NK-92 (cell line): ENCODE results near the gene ROPN1B.
"Not testable (repeated sequence)": the region's sequence is repeated elsewhere in the genome, so short reads cannot be mapped to it uniquely, and the experiment has no call there.

ENCODE experiments used
- DNase-seq: peaks from one replicate; lab custom pipeline; 2025; ENCODE audit not compliant: unreplicated experiment; lab: John Stamatoyannopoulos, UW

The ROPN1B gene

DNA sequence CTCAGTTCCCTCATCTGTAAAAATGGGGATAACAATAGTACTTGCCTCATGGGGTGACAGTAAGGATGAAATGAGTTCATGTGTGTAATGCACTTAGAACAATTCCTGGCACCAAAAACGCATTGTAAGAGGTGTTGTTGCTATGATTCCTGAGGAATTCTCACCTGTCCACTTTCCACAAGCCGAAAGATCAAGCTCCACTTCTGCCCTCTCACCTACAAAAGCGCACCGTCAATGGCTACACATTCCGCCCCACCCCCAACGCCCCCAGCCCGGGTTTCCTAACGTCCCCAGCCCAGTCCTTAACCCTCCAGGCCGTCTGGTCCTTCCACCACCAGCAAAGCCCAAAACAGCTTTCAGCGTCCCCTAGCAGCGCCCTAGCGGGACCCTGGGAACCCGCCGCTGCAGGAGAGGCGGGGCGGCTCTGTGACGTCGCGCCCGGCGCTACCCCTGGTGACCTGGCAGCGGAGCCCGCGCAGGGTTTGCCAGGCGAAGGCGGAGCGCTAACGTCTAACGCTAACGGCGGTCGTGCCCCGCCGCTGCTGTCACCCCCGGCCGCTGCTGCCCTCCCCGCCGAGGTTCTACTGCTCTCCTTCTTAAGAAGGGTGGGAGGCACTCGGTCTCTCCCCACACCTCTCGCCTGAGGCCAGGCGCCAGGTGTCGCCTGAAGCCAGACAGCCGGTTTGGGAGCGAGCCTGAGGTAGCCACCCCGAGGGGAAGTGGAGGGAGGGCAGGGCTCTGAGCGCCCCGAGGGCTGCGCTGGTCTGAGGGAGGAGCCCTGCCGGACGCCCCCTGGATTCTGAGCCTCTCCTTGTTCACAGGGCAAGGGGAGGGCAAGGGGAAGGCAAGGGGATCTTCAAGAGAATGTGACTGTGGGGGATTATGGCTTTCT lies at the start of gene ROPN1B:
TSS of gene ROPN1B (plus strand) at position 478 of the 892 bp plus-strand sequence. CDS start 2,877 bp downstream, outside the sequence.
- DNase-seq: not testable (repeated sequence)

- not testable (repeated sequence) for DNase-seq
These were observed 48.8 kb upstream of the ROPN1B start for GRCh38 chr3:125920191-125920590.

- not testable (repeated sequence) for DNase-seq
These were observed 48.2 kb upstream of the ROPN1B start for GRCh38 chr3:125920751-125921279.

- DNase-seq: not testable (repeated sequence)
These were observed 47.3 kb upstream of the ROPN1B start for GRCh38 chr3:125921712-125922111.

- not testable (repeated sequence) for DNase-seq
These were observed 45.5 kb upstream of the ROPN1B start for GRCh38 chr3:125923324-125924115.

DNA sequence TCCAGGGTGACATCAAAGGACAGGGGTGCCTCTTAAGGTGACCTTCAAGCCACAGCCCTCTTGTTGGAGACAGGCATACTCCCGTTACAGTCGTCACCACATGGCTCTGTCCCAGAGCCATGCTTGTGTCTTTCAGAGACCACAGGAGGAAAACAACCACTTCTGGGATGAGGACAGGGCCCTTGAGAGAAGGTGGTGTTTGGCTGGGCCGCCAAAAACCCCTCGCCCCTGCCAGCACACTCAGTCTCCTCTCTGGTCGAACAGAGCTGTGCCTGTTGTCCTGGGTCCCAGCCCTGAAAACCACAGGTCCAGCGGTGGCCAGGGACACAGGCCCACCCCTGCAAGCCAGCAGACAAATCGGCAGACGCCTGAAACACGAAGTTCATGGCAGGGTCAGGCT lies 44.7 kb upstream of the ROPN1B start:
- DNase-seq: not testable (repeated sequence)

DNA sequence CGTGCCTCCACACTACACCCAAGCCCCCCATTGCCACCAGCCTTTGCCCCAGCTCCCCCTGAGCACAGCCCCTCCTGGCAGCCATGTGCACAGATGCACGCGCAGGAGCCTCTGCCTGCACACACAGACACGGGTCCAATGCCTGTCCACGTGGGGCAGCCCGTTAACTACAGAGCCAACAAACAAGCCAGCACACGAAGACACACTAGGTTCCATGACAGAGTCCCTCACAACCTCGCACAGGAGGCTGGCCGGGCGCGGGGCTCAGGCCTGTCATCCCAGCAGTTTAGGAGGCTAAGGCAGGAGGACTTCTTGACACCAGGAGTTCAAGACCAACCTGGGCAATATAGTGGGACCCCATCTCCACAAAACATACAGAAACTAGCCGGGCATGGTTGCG lies 43.3 kb upstream of the ROPN1B start:
- not testable (repeated sequence) for DNase-seq

DNA sequence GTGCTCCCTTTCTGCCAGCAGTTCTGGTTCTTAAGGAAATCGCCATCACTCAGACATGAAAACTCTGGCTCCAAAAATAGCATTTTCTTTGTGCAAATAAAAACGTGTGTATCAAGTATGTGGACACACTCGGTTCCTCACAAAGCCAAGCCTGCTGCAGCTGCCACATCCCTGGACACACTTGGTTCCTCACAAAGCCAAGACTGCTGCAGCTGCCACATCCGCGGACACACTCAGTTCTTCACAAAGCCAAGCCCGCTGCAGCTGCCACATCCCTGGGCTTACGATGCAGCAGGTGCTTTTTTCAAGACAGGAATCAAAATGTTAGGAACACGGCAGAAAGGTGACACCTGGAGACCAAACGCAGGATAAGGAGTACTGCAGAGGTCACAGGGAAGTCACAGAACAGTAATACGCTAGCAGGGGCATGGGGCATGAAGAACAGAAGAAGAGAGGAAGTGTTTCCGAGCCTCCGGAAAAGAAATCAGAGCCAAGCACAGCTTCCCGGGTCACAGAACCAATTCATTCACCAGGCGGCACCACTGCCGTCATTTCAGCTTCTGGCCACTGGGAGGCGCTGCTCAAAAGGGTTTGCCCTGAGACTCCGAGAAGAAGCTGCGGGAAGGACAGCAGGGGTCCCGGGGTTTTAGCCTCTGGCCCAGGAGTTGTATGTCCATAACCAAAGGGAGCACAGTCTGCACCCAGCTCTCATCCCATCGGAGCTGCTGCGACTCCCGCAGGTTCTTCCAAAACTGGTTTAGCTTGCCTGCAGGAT lies 40.0 kb upstream of the ROPN1B start:
- not testable (repeated sequence) for DNase-seq

GRCh38 chr3:125929765-125930164 lies 39.2 kb upstream of the ROPN1B start:
- not testable (repeated sequence) for DNase-seq

- not testable (repeated sequence) for DNase-seq
These were observed 37.6 kb upstream of the ROPN1B start for GRCh38 chr3:125931355-125931880.

DNA sequence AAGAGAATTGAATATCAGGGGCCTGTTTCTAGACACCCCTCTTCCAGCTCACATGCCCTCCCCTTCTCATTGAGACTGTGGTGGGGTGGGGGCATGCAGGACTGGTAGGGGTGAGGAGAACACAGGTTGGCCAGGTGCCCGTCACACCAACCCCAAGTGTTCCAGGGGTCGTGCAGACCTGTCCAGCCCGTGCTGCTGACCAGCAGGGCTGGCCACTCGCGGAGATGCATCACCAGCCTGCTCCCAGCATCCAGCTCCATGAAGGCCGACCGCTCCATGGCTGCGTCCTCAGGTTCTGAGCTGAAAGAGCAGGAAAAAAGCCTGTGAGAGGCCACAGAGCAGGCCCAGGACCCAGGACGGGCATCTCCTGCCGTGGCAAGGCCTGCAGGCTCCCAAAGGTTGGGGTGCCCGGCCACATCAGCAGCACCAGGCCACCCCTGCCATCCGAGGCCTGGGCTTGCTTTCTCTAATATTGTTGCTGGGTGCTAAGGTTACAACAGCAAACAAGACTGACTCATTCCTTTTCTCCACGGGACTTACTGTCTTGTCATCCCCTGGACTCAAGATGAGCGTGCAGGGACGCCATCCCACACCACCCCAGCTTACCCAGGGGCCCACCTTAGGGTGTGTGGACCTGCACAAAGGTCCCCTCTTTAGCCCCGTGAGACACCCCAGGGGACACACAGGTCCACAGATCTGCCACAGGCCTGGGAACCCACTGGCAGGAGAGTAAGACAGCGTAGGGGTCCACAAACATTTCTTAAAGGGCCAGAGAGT lies 35.4 kb upstream of the ROPN1B start:
- not testable (repeated sequence) for DNase-seq

DNA sequence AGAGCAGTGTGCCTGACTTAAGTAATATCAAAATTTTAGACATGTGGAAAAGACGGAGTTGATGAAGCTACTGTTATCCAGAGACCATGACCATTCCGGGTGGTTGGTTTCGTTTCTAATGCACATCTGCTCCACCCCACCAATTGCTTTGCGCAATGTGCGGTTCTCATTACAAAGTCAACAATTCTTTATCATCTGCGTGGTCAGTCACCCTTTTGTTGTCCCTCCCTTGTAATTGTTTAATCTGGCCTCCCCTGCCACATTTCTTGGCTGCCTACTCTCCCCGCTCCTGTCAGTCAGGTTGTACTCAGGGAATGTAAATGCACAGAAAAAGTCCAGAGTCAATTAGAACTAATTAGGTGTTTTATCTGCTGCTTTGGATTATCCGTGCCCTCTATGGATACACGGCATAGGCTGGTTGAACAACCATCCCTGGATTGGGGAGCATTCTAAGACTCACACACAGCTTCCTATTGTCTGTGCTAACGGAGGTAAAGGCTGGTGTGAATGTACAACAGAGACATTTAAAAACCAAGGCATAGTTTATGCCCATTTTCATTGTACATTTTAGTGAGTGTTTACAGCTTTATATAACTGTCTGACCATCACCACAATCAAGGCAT lies 33.6 kb upstream of the ROPN1B start:
- DNase-seq: not testable (repeated sequence)

DNA sequence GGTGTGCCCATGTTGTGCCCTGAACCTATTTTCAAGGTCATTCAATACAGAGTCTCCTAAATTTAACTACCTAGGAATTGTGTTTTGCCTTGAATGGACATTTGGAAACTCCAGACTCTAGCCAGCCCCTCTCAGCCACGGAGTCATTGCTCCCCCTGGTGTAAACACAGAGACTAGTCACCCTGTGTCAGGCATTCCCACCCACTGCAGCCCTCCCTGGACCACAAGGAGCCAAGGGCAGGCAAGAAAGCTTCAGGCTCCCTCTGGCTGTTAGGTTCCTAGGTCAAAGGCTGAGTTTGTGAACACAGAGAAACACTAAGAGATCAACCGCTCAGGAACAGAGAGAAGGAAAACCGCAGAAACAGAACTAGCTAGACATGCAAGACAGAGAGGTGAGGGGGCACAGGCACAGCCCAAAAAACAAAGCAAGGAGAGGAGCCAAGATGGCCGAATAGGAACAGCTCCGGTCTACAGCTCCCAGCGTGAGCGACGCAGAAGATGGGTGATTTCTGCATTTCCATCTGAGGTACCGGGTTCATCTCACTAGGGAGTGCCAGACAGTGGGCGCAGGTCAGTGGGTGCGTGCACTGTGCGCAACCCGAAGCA lies 32.7 kb upstream of the ROPN1B start:
- DNase-seq: not testable (repeated sequence)

DNA sequence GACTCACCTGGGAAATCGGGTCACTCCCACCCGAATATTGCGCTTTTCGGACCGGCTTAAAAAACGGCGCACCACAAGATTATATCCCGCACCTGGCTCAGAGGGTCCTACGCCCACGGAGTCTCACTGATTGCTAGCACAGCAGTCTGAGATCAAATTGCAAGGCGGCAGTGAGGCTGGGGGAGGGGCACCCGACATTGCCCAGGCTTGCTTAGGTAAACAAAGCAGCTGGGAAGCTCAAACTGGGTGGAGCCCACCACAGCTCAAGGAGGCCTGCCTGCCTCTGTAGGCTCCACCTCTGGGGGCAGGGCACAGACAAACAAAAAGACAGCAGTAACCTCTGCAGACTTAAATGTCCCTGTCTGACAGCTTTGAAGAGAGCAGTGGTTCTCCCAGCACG lies 32.1 kb upstream of the ROPN1B start:
- DNase-seq: not testable (repeated sequence)

GRCh38 chr3:125947806-125948205 lies 21.2 kb upstream of the ROPN1B start:
- DNase-seq: not testable (repeated sequence)

- not testable (repeated sequence) for DNase-seq
These were observed 20.1 kb upstream of the ROPN1B start for GRCh38 chr3:125948901-125949300.

- DNase-seq: not testable (repeated sequence)
These were observed 17.8 kb upstream of the ROPN1B start for GRCh38 chr3:125951176-125951575.

GRCh38 chr3:125957020-125957419 lies 12.0 kb upstream of the ROPN1B start:
- DNase-seq: not testable (repeated sequence)
